Activated naive CD4-positive, alpha-beta T cell treated with anti-CD3 and anti-CD28 coated beads, Interleukin-2, amount 50 U/mL, for 72 hours (primary cell): Measurements from ENCODE around the gene CPTP. TPM values are rescaled to one million over a fixed set of nuclear protein-coding genes. Genes with fewer than 3 reads are reported as not detected.

Experiments used
- ATAC-seq, 2 donors: fragments of 150-1000 bp; cut with Tn5 transposase; 2 replicates each; pipeline ENCODE4 v1.10.0; 2021; ENCODE audit warnings: mild to moderate bottlenecking in 2 of 2, moderate library complexity in 2 of 2
- DNase-seq, 2 donors: peaks; one replicate each; pipeline ENCODE4 v3.0.0; 2021 to 2022; ENCODE audit warnings: low spot score in 2 of 2
- H3K27ac Mint-ChIP-seq, 2 donors: one replicate each; pipeline ENCODE4 v1.8.0; 2022; ENCODE audit warnings: mild to moderate bottlenecking in 2 of 2, mixed read lengths in 2 of 2
- H3K36me3 Mint-ChIP-seq, 2 donors: one replicate each; pipeline ENCODE4 v1.8.0; 2022; ENCODE audit warnings: mixed read lengths in 2 of 2
- H3K9me3 Mint-ChIP-seq, 2 donors: one replicate each; pipeline ENCODE4 v1.8.0; 2022; ENCODE audit warnings: mixed read lengths in 2 of 2
- total RNA-seq, 2 donors: library from RNA; stranded (reverse); gene quantifications; one replicate each; pipeline ENCODE4 v1.2.3, GENCODE V29; 2022

The CPTP gene
- total RNA-seq, 2 donors from 2014 or later: 9.8 to 12.2 TPM

GRCh38 chr1:1347026-1347595, 22.5 kb downstream of the CPTP start:
- H3K9me3 Mint-ChIP-seq: no peaks in the 10 kb centered on the region
- peak overlapping the region in 1 of 2 donors; percentile 65 for H3K27ac Mint-ChIP-seq
- no peak for DNase-seq
- no peak for ATAC-seq
- no peaks in the 10 kb centered on the region for H3K36me3 Mint-ChIP-seq

GRCh38 chr1:1347663-1348419, 23.2 kb downstream of the CPTP start:
- ATAC-seq (no peak), DNase-seq (no peak)
- Mint-ChIP-seq H3K9me3 (no peaks in the 10 kb centered on the region), H3K27ac (peak overlapping the region in 1 of 2 donors; percentile 65), H3K36me3 (no peaks in the 10 kb centered on the region)

- H3K36me3 Mint-ChIP-seq: no peaks in the 10 kb centered on the region
- H3K27ac Mint-ChIP-seq: peak overlapping the region in 1 of 2 donors; percentile 65
- DNase-seq (no peak), ATAC-seq (peak; percentile 9 to 40)
- H3K9me3 Mint-ChIP-seq: no peaks in the 10 kb centered on the region
These were observed 24.0 kb downstream of the CPTP start for GRCh38 chr1:1348420-1349255.

- ATAC-seq: peak; percentile 61 to 83
- H3K27ac Mint-ChIP-seq: peak within 1 kb of the TSS in 1 of 2 donors; percentile 65
- no peaks in the 10 kb centered on the region for H3K9me3 Mint-ChIP-seq
- H3K36me3 Mint-ChIP-seq: no peaks in the 10 kb centered on the region
- DNase-seq: peak; percentile 84
These were observed 24.8 kb downstream of the CPTP start, which contains the start of gene DVL1 for GRCh38 chr1:1349256-1350012. DVL1 (minus strand) TSS chr1:1349418; CDS start chr1:1349065, 353 bp downstream.

- ATAC-seq (no peak), DNase-seq (no peak)
- Mint-ChIP-seq H3K9me3 (no peaks in the 10 kb centered on the region), H3K36me3 (no peaks in the 10 kb centered on the region), H3K27ac (peak overlapping the region; percentile 51 to 58)
These were observed 27.2 kb downstream of the CPTP start for GRCh38 chr1:1351511-1352427.

GRCh38 chr1:1352786-1353388, 28.3 kb downstream of the CPTP start:
- ATAC-seq: no peak
- Mint-ChIP-seq H3K9me3 (no peaks in the 10 kb centered on the region), H3K36me3 (no peaks in the 10 kb centered on the region), H3K27ac (no peak overlapping the region)
- DNase-seq: no peak

GRCh38 chr1:1353389-1354151, 29.0 kb downstream of the CPTP start:
- Mint-ChIP-seq H3K9me3 (no peaks in the 10 kb centered on the region), H3K27ac (no peak overlapping the region), H3K36me3 (no peaks in the 10 kb centered on the region)
- DNase-seq (no peak), ATAC-seq (no peak)

- no peaks in the 10 kb centered on the region for H3K9me3 Mint-ChIP-seq
- H3K27ac Mint-ChIP-seq: no peak overlapping the region
- DNase-seq: no peak
- no peaks in the 10 kb centered on the region for H3K36me3 Mint-ChIP-seq
- ATAC-seq: no peak
These were observed 30.0 kb downstream of the CPTP start for GRCh38 chr1:1354271-1355247.

- no peaks in the 10 kb centered on the region for H3K36me3 Mint-ChIP-seq
- no peaks in the 10 kb centered on the region for H3K9me3 Mint-ChIP-seq
- DNase-seq: no peak
- no peak overlapping the region for H3K27ac Mint-ChIP-seq
- peak; percentile 17 to 34 for ATAC-seq
These were observed 30.8 kb downstream of the CPTP start for GRCh38 chr1:1355416-1355815.

- Mint-ChIP-seq H3K27ac (no peak overlapping the region), H3K9me3 (no peaks in the 10 kb centered on the region), H3K36me3 (no peaks in the 10 kb centered on the region)
- DNase-seq: no peak
- no peak for ATAC-seq
These were observed 31.7 kb downstream of the CPTP start for GRCh38 chr1:1356166-1356795.

GRCh38 chr1:1356796-1357401, 32.3 kb downstream of the CPTP start:
- Mint-ChIP-seq H3K27ac (no peak overlapping the region), H3K9me3 (no peaks in the 10 kb centered on the region), H3K36me3 (no peaks in the 10 kb centered on the region)
- ATAC-seq (no peak), DNase-seq (no peak)

- H3K27ac Mint-ChIP-seq: no peak overlapping the region
- ATAC-seq (no peak), DNase-seq (no peak)
- H3K36me3 Mint-ChIP-seq: no peaks in the 10 kb centered on the region
- no peaks in the 10 kb centered on the region for H3K9me3 Mint-ChIP-seq
These were observed 33.4 kb downstream of the CPTP start for GRCh38 chr1:1357871-1358432.
